ENCODE data around the gene PPP3CA. TPM values are rescaled to one million over a fixed set of nuclear protein-coding genes. Genes with fewer than 3 reads are reported as not detected.
A peak's percentile ranks its signal among the peaks of the same experiment; 100 is the strongest.

PPP3CA gene
- total and polyA plus RNA-seq, 2 donors (not counting 1 experiment from before 2014, with no cell fraction given), result 66.4 to 79.3 TPM

- Histone ChIP-seq H4K20me1 (ENCODE audit: control insufficient read depth, extremely low read depth, insufficient read depth, low read length) (no peaks in the 10 kb centered on the region), H3K79me2 (ENCODE audit: control insufficient read depth, insufficient read depth, low read length) (peaks cover 33% of the 10 kb centered on the region), H2AFZ (ENCODE audit: low read length) (no peak overlapping the region), H3K9ac (ENCODE audit: insufficient read depth, low read length) (no peak overlapping the region), H3K36me3 (ENCODE audit: control insufficient read depth, insufficient read depth, low read length) (no peaks in the 10 kb centered on the region), H3K4me1 (ENCODE audit: control insufficient read depth, extremely low read depth, insufficient read depth, low read length) (peaks cover 6% of the 10 kb centered on the region), H3K4me2 (ENCODE audit: extremely low read depth, insufficient read depth, low read length) (no peak overlapping the region), H3K27ac (ENCODE audit: insufficient read depth, low read length) (no peak overlapping the region), H3K27me3 (ENCODE audit: control insufficient read depth, insufficient read depth, low read length) (no peaks in the 10 kb centered on the region), H3K4me3 (replicated peaks in 1 of 4; ENCODE audit: control extremely low read depth in 1 of 4, insufficient read depth in 1 of 4, low read depth in 3 of 4, low read length in 4 of 4) (no peak overlapping the region), H3K9me3 (ENCODE audit: control insufficient read depth, insufficient read depth, low read depth, low read length) (no peaks in the 10 kb centered on the region)
- no peak for TF ChIP-seq EZH2 (IDR thresholded peaks at IDR 0.05; ENCODE audit: low read length, missing control alignments)
- TF ChIP-seq, protein P1, sequence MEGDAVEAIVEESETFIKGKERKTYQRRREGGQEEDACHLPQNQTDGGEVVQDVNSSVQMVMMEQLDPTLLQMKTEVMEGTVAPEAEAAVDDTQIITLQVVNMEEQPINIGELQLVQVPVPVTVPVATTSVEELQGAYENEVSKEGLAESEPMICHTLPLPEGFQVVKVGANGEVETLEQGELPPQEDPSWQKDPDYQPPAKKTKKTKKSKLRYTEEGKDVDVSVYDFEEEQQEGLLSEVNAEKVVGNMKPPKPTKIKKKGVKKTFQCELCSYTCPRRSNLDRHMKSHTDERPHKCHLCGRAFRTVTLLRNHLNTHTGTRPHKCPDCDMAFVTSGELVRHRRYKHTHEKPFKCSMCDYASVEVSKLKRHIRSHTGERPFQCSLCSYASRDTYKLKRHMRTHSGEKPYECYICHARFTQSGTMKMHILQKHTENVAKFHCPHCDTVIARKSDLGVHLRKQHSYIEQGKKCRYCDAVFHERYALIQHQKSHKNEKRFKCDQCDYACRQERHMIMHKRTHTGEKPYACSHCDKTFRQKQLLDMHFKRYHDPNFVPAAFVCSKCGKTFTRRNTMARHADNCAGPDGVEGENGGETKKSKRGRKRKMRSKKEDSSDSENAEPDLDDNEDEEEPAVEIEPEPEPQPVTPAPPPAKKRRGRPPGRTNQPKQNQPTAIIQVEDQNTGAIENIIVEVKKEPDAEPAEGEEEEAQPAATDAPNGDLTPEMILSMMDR (conservative IDR thresholded peaks at IDR 0.05 in 1 of 2, IDR thresholded peaks at IDR 0.05 in 1 of 2; ENCODE audit: low read depth in 1 of 2, low read length in 2 of 2), result no peak
- peak; percentile 83 to 88 for DNase-seq (ENCODE audit: low read depth in 2 of 2)
Observed at GRCh38 chr4:101232074-101232776, 115.1 kb downstream of the PPP3CA start.

DNA sequence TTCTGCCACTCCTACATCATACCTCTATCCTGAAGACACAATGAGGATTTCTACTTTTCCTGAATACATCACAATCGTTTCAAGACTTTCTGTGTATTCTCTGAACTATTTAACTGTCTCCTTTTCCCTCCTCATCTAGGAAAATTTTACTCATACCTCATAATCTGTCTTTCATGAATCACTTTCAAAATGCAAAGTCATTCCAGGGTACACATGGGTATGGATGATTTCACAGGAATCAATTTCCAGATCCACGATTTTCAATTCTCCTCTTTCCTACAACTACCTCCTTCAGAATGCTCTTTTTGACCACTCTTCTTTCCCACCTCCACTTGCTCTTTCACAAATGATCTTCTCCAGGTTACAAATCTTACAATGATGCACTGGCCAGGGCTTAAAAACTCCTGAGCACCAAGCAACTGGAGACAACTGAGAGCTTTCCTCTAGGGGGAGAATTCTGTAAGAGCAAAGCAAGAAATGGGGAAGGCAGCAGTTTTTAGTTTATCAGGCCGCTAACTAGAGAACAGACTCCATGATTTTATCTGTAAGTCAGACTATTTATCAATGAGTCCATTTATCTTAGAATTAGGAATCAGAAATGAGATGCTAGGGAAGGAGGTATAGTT is 116.4 kb downstream of the PPP3CA start:
- no peak overlapping the region for H3K27ac ChIP-seq (ENCODE audit: insufficient read depth, low read length)
- H3K9me3 ChIP-seq (ENCODE audit: control insufficient read depth, insufficient read depth, low read depth, low read length), result no peaks in the 10 kb centered on the region
- no peak overlapping the region for H2AFZ ChIP-seq (ENCODE audit: low read length)
- peaks cover 27% of the 10 kb centered on the region for H3K79me2 ChIP-seq (ENCODE audit: control insufficient read depth, insufficient read depth, low read length)
- H3K9ac ChIP-seq (ENCODE audit: insufficient read depth, low read length), result no peak overlapping the region
- H3K4me2 ChIP-seq (ENCODE audit: extremely low read depth, insufficient read depth, low read length), result no peak overlapping the region
- no peak overlapping the region for H3K4me3 ChIP-seq (replicated peaks in 1 of 4; ENCODE audit: control extremely low read depth in 1 of 4, insufficient read depth in 1 of 4, low read depth in 3 of 4, low read length in 4 of 4)
- H3K27me3 ChIP-seq (ENCODE audit: control insufficient read depth, insufficient read depth, low read length), result no peaks in the 10 kb centered on the region
- DNase-seq (ENCODE audit: low read depth in 2 of 2), result peak in 1 of 2 donors; percentile 39
- no peaks in the 10 kb centered on the region for H3K36me3 ChIP-seq (ENCODE audit: control insufficient read depth, insufficient read depth, low read length)
- H4K20me1 ChIP-seq (ENCODE audit: control insufficient read depth, extremely low read depth, insufficient read depth, low read length), result no peaks in the 10 kb centered on the region
- H3K4me1 ChIP-seq (ENCODE audit: control insufficient read depth, extremely low read depth, insufficient read depth, low read length), result peaks cover 6% of the 10 kb centered on the region
- TF ChIP-seq EZH2 (IDR thresholded peaks at IDR 0.05; ENCODE audit: low read length, missing control alignments), result no peak
- TF ChIP-seq, protein P1 (conservative IDR thresholded peaks at IDR 0.05 in 1 of 2, IDR thresholded peaks at IDR 0.05 in 1 of 2; ENCODE audit: low read depth in 1 of 2, low read length in 2 of 2), result no peak

DNA sequence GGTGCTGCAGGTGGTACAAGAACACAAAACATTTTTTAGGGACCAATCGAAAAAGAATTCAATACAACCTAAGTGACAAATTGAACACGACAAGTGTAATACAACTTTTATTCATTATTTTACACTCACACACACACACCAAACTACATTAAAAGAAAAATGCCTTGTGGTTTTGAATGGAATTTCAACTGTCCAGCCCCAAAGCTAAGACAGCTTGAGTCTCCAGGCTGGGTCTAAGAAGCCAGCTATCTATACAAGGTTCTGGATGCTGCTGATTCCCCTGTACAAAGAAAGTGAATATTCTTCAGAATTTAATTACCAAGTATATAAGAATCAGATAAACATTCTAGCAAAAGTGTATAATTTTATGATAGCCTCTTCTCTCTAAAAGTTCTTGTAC is 118.2 kb downstream of the PPP3CA start:
- Histone ChIP-seq H2AFZ (ENCODE audit: low read length) (no peak overlapping the region), H3K9ac (ENCODE audit: insufficient read depth, low read length) (no peak overlapping the region), H3K27ac (ENCODE audit: insufficient read depth, low read length) (no peak overlapping the region), H3K4me3 (replicated peaks in 1 of 4; ENCODE audit: control extremely low read depth in 1 of 4, insufficient read depth in 1 of 4, low read depth in 3 of 4, low read length in 4 of 4) (no peak overlapping the region), H3K9me3 (ENCODE audit: control insufficient read depth, insufficient read depth, low read depth, low read length) (no peaks in the 10 kb centered on the region), H3K36me3 (ENCODE audit: control insufficient read depth, insufficient read depth, low read length) (no peaks in the 10 kb centered on the region), H3K79me2 (ENCODE audit: control insufficient read depth, insufficient read depth, low read length) (peaks cover 28% of the 10 kb centered on the region), H4K20me1 (ENCODE audit: control insufficient read depth, extremely low read depth, insufficient read depth, low read length) (no peaks in the 10 kb centered on the region), H3K4me1 (ENCODE audit: control insufficient read depth, extremely low read depth, insufficient read depth, low read length) (peaks cover 6% of the 10 kb centered on the region), H3K4me2 (ENCODE audit: extremely low read depth, insufficient read depth, low read length) (no peak overlapping the region), H3K27me3 (ENCODE audit: control insufficient read depth, insufficient read depth, low read length) (no peaks in the 10 kb centered on the region)
- peak; percentile 39 to 82 for DNase-seq (ENCODE audit: low read depth in 2 of 2)
- TF ChIP-seq, protein P1 (conservative IDR thresholded peaks at IDR 0.05 in 1 of 2, IDR thresholded peaks at IDR 0.05 in 1 of 2; ENCODE audit: low read depth in 1 of 2, low read length in 2 of 2), result no peak
- no peak for TF ChIP-seq EZH2 (IDR thresholded peaks at IDR 0.05; ENCODE audit: low read length, missing control alignments)
